ENCODE data around the gene TMEM174.
"Not testable (repeated sequence)": the region's sequence is repeated elsewhere in the genome, so short reads cannot be mapped to it uniquely, and the experiment has no call there.

Gene TMEM174

DNA sequence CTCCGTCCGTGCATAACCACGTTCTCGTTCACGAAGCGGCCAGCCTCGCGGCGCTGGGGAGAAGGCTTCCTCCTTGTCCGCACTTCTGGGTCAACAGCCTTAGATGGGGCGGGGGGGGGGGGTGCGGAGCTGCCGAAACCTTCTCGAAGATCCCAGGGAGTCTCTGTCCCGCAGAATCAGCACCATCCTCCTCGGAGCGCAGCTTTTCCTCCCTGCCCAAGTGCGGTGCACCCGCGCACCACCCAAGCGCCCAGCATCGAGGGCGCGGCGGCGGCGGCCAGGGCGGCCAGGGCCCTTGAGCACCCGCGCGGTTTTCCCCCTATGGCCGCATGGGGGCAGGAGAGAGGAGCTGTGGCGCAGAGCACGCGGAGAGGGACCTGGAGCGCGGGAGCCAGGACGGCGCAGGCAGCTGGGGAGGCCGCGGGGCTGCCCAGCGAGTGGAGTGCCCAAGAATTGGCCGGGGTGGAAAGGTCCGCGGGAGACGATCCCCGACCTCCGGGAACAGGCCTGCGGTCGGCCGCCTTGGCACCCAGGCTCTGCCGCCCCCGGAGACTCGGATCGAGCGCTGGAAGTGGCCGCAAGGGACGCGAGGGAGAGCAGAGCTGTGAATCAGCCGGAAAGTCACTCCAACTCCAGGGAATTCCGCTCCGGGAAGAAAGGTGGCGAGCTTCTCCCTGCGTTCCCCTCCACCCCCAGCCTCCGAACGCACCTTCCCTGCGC lies 43.1 kb downstream of the TMEM174 start:
- TF ChIP-seq, protein P1, sequence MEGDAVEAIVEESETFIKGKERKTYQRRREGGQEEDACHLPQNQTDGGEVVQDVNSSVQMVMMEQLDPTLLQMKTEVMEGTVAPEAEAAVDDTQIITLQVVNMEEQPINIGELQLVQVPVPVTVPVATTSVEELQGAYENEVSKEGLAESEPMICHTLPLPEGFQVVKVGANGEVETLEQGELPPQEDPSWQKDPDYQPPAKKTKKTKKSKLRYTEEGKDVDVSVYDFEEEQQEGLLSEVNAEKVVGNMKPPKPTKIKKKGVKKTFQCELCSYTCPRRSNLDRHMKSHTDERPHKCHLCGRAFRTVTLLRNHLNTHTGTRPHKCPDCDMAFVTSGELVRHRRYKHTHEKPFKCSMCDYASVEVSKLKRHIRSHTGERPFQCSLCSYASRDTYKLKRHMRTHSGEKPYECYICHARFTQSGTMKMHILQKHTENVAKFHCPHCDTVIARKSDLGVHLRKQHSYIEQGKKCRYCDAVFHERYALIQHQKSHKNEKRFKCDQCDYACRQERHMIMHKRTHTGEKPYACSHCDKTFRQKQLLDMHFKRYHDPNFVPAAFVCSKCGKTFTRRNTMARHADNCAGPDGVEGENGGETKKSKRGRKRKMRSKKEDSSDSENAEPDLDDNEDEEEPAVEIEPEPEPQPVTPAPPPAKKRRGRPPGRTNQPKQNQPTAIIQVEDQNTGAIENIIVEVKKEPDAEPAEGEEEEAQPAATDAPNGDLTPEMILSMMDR (conservative IDR thresholded peaks at IDR 0.05) = peak; percentile 98
- TF ChIP-seq ZFX (IDR thresholded peaks at IDR 0.05) = no peak
- peak overlapping the region; percentile 65 for H3K27ac ChIP-seq

DNA sequence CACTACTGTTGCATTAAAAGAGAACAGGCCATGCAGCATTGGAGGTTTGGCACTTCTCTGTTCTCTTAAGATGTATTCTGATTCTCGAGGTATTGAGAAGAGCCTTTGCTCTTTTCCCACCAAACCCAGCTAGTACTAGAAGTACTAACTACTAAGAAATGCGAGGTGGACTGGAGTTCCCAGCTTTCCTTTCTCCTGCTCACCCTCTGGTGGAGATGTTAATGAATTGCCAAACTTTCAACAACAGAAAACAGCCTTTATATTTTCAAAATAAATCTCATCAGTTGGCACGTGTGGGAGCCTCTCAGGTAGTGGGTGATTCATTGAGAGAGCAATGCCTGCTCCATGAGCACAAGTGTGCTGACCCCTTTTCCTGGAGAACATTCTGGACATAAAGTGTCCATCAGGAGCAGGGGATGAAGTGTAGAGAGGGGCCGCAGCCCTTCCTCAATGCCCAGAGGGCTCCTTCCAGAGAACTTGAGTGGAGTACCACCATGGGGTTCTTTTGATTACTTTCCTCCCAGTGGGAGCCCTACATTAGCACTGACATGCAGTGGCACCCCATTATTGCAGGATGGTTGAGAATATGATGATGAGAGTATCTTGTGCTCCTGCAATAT lies 45.7 kb downstream of the TMEM174 start:
- TF ChIP-seq, protein P1 (conservative IDR thresholded peaks at IDR 0.05) = peak; percentile 45
- TF ChIP-seq ZFX (IDR thresholded peaks at IDR 0.05) = no peak
- no peak overlapping the region for H3K27ac ChIP-seq

DNA sequence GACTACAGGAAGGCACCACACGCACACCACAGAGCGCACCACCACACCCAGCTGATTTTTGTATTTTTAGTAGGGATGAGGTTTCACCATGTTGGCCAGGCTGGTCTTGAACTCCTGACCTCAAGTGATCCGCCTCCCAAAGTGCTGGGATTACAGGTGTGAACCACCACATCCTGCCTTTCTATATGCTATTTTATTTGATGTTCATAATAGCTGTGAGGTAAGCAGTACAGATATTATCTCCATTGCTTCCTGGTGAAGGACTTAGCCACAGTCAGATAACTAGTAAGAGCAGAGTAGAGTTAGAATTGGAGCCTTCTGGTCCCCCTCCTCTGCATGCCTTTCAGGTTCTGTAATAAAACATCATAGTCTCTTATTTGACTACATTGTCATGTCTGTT lies 46.3 kb downstream of the TMEM174 start:
- H3K27ac ChIP-seq = not testable (repeated sequence)

DNA sequence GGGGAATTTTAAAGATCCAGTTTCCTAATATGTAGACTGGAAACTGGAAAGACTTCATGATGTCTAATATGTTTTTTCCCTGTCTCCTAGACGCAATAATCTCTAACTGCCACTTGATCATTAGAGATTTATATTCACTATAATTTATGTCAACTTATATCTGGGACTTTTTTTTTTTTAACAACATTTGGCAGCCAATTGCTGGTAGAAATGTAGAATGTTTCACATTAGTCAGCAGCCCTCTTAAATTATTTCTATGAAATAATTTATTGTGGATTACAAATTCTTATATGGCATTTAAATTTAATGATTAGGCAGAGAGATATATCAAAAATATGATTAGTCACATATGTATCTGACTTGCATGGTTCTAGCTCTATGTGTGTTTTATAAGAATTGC lies 48.2 kb downstream of the TMEM174 start:
- no peak overlapping the region for H3K27ac ChIP-seq
- TF ChIP-seq, protein P1 (conservative IDR thresholded peaks at IDR 0.05) = no peak
- TF ChIP-seq ZFX (IDR thresholded peaks at IDR 0.05) = no peak

DNA sequence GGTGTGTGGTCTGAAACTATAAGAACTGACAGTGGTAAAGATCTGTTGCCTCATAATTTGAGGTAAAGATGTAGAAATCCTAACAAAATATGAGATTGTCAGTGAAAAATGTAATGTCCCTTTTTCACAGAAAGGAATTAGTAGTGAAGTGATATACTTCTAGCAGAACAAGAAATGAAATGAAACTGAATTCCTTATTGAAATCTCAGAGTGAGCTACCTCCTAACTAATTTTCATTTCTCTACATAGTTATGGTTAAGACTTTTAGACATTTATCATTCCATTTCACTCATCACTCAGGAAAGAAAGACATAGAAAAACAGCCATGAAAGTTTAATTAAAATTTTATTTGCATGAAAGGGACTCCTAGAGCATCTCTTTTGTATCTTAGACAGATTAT lies 48.7 kb downstream of the TMEM174 start:
- TF ChIP-seq, protein P1 (conservative IDR thresholded peaks at IDR 0.05) = no peak
- no peak for TF ChIP-seq ZFX (IDR thresholded peaks at IDR 0.05)
- no peak overlapping the region for H3K27ac ChIP-seq

DNA sequence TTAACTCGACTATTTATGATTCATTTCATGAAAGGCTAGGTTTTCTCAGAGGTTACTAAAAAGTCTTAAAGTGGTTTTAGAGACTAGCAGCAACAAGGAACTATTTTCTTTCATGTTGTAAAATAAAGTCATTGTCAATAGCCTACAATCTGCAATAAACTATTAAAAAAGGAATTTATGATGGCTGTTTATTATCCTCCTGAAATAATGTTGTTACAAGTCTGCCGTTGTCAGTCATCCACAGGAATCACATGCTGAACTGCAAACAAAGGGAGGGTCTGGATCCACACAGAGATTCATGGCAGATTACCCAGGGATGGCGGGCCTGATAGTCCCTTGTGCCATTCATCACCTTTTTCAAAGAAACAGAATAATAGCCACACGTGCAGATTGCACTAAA lies 49.2 kb downstream of the TMEM174 start:
- H3K27ac ChIP-seq = no peak overlapping the region
- no peak for TF ChIP-seq ZFX (IDR thresholded peaks at IDR 0.05)
- TF ChIP-seq, protein P1 (conservative IDR thresholded peaks at IDR 0.05) = no peak

All from C4-2B (cell line).